ENCODE results near the gene RAP1GDS1. TPM values are rescaled to one million over a fixed set of nuclear protein-coding genes. Genes with fewer than 3 reads are reported as not detected.

The RAP1GDS1 gene
- total and polyA plus RNA-seq, 2 of the 13 experiments (the other 11 are each of a cell fraction or from before 2014, with no cell fraction given) = 19.3 to 42.5 TPM

DNA sequence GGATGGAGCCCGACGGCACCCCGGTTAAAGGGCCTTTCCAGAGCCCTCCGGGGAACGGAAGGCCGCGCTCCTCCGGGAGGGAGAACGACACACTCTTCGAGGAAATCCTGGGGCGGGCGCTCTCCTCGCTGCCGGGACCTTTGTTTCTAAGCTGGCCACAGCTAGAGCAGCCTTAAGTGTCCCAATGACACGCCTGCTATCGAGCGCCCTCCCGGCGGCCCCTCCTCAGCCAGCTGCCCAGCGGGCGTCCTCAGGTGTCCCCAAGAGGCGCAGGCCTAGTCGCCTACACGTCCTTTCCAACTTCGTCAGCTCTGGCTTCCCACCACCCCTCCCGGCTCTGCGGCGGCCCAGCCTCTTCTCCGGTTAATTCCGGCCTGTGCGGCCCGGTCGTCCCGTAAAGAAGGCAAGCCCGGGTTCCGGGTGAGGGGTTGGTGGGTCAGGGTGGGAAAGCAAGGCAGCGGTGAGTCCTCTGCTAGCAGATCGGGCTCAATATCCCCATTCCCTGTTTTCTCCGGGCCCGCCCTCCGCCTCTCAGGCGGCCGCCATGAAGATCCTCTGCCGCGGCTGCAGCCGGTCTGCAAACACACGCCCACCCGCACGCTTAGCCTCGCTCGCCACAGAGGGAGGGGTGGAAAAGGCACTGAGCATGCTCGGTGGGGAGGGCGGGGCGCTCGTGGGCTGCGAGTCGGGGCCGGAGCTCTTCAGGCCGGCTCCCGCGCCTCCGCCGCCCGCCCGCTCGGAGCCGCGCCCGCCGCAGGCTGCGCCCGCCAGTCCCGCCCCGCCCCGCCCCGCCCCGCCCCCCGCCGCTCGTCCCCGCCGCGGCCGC, at the start of gene RAP1GDS1 (continued):
- TF ChIP-seq ZNF275 (CRISPR knock-in tag; IDR thresholded peaks at IDR 0.05; ENCODE audit: borderline replicate concordance) (peak; percentile 92), TERF1 (CRISPR knock-in tag; IDR thresholded peaks at IDR 0.05) (no peak), ZNF652 (CRISPR knock-in tag; IDR thresholded peaks at IDR 0.05; ENCODE audit: borderline replicate concordance, low read depth) (no peak), ZNF552 (CRISPR knock-in tag; IDR thresholded peaks at IDR 0.05; ENCODE audit: borderline replicate concordance) (no peak), SNAI1 (CRISPR knock-in tag; IDR thresholded peaks at IDR 0.05; ENCODE audit: borderline replicate concordance) (peak; percentile 93), GLMP (CRISPR knock-in tag; IDR thresholded peaks at IDR 0.05; ENCODE audit: borderline replicate concordance) (no peak), ZSCAN12 (CRISPR knock-in tag; IDR thresholded peaks at IDR 0.05) (no peak; the same call in none of the 2 replicates), ZNF75D (CRISPR knock-in tag; IDR thresholded peaks at IDR 0.05; ENCODE audit: borderline replicate concordance) (peak; percentile 59; the same call in 1 of the 2 replicates), FOXJ3 (CRISPR knock-in tag; IDR thresholded peaks at IDR 0.05; ENCODE audit: borderline replicate concordance) (peak; percentile 72; the same call in 1 of the 2 replicates), SOX6 (IDR thresholded peaks at IDR 0.05) (no peak), SOX6 (CRISPR knock-in tag; IDR thresholded peaks at IDR 0.05) (peak; percentile 74), SMAD3 (CRISPR knock-in tag; IDR thresholded peaks at IDR 0.05) (no peak), ZNF274 (CRISPR knock-in tag; IDR thresholded peaks at IDR 0.05) (peak; percentile 0; the same call in 1 of the 2 replicates), MEF2D (CRISPR knock-in tag; IDR thresholded peaks at IDR 0.05) (peak; percentile 42; the same call in 1 of the 2 replicates), ZKSCAN8 (CRISPR knock-in tag; IDR thresholded peaks at IDR 0.05; ENCODE audit: borderline replicate concordance) (no peak)
- TF ChIP-seq, protein P1, sequence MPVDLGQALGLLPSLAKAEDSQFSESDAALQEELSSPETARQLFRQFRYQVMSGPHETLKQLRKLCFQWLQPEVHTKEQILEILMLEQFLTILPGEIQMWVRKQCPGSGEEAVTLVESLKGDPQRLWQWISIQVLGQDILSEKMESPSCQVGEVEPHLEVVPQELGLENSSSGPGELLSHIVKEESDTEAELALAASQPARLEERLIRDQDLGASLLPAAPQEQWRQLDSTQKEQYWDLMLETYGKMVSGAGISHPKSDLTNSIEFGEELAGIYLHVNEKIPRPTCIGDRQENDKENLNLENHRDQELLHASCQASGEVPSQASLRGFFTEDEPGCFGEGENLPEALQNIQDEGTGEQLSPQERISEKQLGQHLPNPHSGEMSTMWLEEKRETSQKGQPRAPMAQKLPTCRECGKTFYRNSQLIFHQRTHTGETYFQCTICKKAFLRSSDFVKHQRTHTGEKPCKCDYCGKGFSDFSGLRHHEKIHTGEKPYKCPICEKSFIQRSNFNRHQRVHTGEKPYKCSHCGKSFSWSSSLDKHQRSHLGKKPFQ (CRISPR knock-in tag; IDR thresholded peaks at IDR 0.05; ENCODE audit: insufficient replicate concordance) = no peak
- TF ChIP-seq, protein P2, sequence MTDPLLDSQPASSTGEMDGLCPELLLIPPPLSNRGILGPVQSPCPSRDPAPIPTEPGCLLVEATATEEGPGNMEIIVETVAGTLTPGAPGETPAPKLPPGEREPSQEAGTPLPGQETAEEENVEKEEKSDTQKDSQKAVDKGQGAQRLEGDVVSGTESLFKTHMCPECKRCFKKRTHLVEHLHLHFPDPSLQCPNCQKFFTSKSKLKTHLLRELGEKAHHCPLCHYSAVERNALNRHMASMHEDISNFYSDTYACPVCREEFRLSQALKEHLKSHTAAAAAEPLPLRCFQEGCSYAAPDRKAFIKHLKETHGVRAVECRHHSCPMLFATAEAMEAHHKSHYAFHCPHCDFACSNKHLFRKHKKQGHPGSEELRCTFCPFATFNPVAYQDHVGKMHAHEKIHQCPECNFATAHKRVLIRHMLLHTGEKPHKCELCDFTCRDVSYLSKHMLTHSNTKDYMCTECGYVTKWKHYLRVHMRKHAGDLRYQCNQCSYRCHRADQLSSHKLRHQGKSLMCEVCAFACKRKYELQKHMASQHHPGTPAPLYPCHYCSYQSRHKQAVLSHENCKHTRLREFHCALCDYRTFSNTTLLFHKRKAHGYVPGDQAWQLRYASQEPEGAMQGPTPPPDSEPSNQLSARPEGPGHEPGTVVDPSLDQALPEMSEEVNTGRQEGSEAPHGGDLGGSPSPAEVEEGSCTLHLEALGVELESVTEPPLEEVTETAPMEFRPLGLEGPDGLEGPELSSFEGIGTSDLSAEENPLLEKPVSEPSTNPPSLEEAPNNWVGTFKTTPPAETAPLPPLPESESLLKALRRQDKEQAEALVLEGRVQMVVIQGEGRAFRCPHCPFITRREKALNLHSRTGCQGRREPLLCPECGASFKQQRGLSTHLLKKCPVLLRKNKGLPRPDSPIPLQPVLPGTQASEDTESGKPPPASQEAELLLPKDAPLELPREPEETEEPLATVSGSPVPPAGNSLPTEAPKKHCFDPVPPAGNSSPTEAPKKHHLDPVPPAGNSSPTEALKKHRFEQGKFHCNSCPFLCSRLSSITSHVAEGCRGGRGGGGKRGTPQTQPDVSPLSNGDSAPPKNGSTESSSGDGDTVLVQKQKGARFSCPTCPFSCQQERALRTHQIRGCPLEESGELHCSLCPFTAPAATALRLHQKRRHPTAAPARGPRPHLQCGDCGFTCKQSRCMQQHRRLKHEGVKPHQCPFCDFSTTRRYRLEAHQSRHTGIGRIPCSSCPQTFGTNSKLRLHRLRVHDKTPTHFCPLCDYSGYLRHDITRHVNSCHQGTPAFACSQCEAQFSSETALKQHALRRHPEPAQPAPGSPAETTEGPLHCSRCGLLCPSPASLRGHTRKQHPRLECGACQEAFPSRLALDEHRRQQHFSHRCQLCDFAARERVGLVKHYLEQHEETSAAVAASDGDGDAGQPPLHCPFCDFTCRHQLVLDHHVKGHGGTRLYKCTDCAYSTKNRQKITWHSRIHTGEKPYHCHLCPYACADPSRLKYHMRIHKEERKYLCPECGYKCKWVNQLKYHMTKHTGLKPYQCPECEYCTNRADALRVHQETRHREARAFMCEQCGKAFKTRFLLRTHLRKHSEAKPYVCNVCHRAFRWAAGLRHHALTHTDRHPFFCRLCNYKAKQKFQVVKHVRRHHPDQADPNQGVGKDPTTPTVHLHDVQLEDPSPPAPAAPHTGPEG (CRISPR knock-in tag; IDR thresholded peaks at IDR 0.05) = no peak; the same call in 1 of the 2 replicates

All from HepG2 (cell line).